MM.1S (cell line): ENCODE measurements around the gene ADK.

ENCODE experiments used
- EZH2 ChIP-seq: fragments of 300-600 bp; sonication (generic); optimal IDR thresholded peaks from 2 replicates; pipeline ENCODE3; 2017; ENCODE audit warnings: low read depth, mild to moderate bottlenecking, antibody characterized with exemption, low read length, mixed read lengths
- TF ChIP-seq, protein P1 (sequence below): fragments of 300-600 bp; sonication (generic); IDR thresholded peaks from 2 replicates; pipeline ENCODE4 v1.5.1; 2016; ENCODE audit warnings: antibody characterized with exemption, low read length, mixed read lengths

DNA sequence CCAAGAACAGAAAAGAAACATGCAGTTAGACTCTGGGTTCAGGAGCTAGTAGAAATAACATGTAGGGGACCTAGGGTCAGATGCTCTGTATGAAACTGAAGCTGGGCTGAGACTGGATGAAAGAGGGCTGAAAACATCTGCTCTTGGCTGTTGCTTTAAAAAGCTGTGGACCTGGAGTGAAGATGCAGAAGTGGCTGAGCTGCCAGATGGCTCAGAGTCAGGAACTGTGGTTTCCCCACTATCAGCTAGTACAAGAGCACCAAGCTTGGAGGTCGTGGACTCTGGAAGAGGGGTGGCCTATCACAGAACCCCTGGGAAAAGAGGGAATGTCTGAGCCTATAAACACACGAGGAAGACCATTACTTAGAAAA is 5.9 kb downstream of the ADK start:
- TF ChIP-seq, protein P1, sequence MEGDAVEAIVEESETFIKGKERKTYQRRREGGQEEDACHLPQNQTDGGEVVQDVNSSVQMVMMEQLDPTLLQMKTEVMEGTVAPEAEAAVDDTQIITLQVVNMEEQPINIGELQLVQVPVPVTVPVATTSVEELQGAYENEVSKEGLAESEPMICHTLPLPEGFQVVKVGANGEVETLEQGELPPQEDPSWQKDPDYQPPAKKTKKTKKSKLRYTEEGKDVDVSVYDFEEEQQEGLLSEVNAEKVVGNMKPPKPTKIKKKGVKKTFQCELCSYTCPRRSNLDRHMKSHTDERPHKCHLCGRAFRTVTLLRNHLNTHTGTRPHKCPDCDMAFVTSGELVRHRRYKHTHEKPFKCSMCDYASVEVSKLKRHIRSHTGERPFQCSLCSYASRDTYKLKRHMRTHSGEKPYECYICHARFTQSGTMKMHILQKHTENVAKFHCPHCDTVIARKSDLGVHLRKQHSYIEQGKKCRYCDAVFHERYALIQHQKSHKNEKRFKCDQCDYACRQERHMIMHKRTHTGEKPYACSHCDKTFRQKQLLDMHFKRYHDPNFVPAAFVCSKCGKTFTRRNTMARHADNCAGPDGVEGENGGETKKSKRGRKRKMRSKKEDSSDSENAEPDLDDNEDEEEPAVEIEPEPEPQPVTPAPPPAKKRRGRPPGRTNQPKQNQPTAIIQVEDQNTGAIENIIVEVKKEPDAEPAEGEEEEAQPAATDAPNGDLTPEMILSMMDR: no peak
- no peak for TF ChIP-seq EZH2
